Measurements from ENCODE around the gene MCRIP2. TPM values are rescaled to one million over a fixed set of nuclear protein-coding genes. Genes with fewer than 3 reads are reported as not detected.

MCRIP2 gene
- total and polyA plus RNA-seq, 2 of the 8 experiments (the other 6 are each of a cell fraction or from before 2014, with no cell fraction given), result 45.4 to 75.5 TPM

- H3K4me3 ChIP-seq (ENCODE audit: extremely low read depth in 1 of 4, insufficient read depth in 2 of 4, low read depth in 3 of 4, low read length in 4 of 4), result peak overlapping the region in 2 of 4 experiments; percentile 1 to 61; a peak in 3 of 8 replicates
- no peak for TF ChIP-seq EP300 (IDR thresholded peaks at IDR 0.05; ENCODE audit: borderline replicate concordance in 1 of 2, low read depth in 2 of 2, low read length in 2 of 2)
These were observed 11.8 kb upstream of the MCRIP2 start for GRCh38 chr16:629833-630248.

More at GRCh38 chr16:629833-630248, 11.8 kb upstream of the MCRIP2 start:
- H3K36me3 ChIP-seq (ENCODE audit: control insufficient read depth in 2 of 4, insufficient read depth in 4 of 4, low read length in 3 of 4), result peaks cover 0 to 25% (median 3%) of the 10 kb centered on the region in 4 experiments; a peak in 4 of 8 replicates
- no peaks in the 10 kb centered on the region for H3K27me3 ChIP-seq (replicated peaks in 1 of 4; ENCODE audit: control insufficient read depth in 3 of 4, extremely low read depth in 1 of 4, insufficient read depth in 3 of 4, low read length in 3 of 4)
- peak overlapping the region; percentile 63 for H4K91ac ChIP-seq (replicated peaks; ENCODE audit: insufficient read length, low read length)
- no peak overlapping the region for H3K23ac ChIP-seq (ENCODE audit: insufficient read length)
- peak overlapping the region; percentile 25; the same call in 1 of the 2 replicates for H2AK5ac ChIP-seq (ENCODE audit: low read depth, low read length)
- POLR2A ChIA-PET (ENCODE audit: partially characterized antibody), result interaction anchor here (0.8 to 1.6 kb wide), 6 partner anchors 8 to 40 kb away, joined by 3 to 11 read pairs (median 3); partner anchors contain the start of gene RAB40C
- H2AFZ ChIP-seq (ENCODE audit: low read length), result no peak overlapping the region
- peak overlapping the region; percentile 85; the same call in 1 of the 2 replicates for H2BK12ac ChIP-seq (ENCODE audit: low read depth, low read length)
- FAIRE-seq, result no peak
- H3K79me1 ChIP-seq (ENCODE audit: low read depth, low read length), result no peaks in the 10 kb centered on the region
- CTCF ChIA-PET (ENCODE audit: partially characterized antibody), result interaction anchor here (0.8 to 2.1 kb wide), 5 partner anchors 8 to 52 kb away, joined by 3 to 7 read pairs (median 5); no protein-coding TSS in a partner anchor
- peak overlapping the region; percentile 94; the same call in 1 of the 2 replicates for H2BK5ac ChIP-seq (ENCODE audit: low read depth, low read length)
- no peak overlapping the region for H3K56ac ChIP-seq (replicated peaks; ENCODE audit: insufficient read length, low read depth, low read length)
- peaks cover 2% of the 10 kb centered on the region; the same call in 1 of the 2 replicates for H3K23me2 ChIP-seq (ENCODE audit: low read depth, low read length)
- H3K4me1 ChIP-seq (replicated peaks in 1 of 4; ENCODE audit: control insufficient read depth in 3 of 4, insufficient read depth in 4 of 4, low read length in 3 of 4), result peaks cover 0 to 24% (median 19%) of the 10 kb centered on the region in 4 experiments; a peak in 6 of 7 replicates
- peak overlapping the region; percentile 96 for H3K18ac ChIP-seq (ENCODE audit: extremely low read depth, low read length)
- no peaks in the 10 kb centered on the region for H3K9me3 ChIP-seq (ENCODE audit: insufficient read depth in 2 of 2, low read depth in 1 of 2, low read length in 1 of 2)
- H3K79me2 ChIP-seq (ENCODE audit: control insufficient read depth in 1 of 2, insufficient read depth in 2 of 2, low read length in 2 of 2), result no peaks in the 10 kb centered on the region
- H3K14ac ChIP-seq (ENCODE audit: insufficient read length), result no peak overlapping the region
- H2BK20ac ChIP-seq (ENCODE audit: low read length), result no peak overlapping the region
- peak overlapping the region; percentile 63; the same call in 1 of the 2 replicates for H3K27ac ChIP-seq (ENCODE audit: low read depth, low read length)
- 56% methylated on average over 6 of the region's 11 CpGs; no CpG with 5 or more reads in 1 of the 2 experiments for WGBS, 2 experiments (ENCODE audit: extremely low coverage in 1 of 2, insufficient coverage in 1 of 2, insufficient read length in 1 of 2, insufficient replicate concordance in 2 of 2, low coverage in 1 of 2, low lambda C conversion rate in 2 of 2, missing lambda C conversion rate in 1 of 2)
- peak overlapping the region; percentile 79 to 88 for H3K4me2 ChIP-seq (ENCODE audit: insufficient read depth in 1 of 2, low read depth in 2 of 2, low read length in 2 of 2)
- H2BK15ac ChIP-seq (ENCODE audit: low read length), result peak overlapping the region; percentile 92; the same call in 1 of the 2 replicates
- peaks cover 3 to 10% of the 10 kb centered on the region in 2 experiments for H4K20me1 ChIP-seq (replicated peaks in 1 of 2; ENCODE audit: control insufficient read depth in 1 of 2, insufficient read depth in 2 of 2, low read length in 2 of 2)
- peak overlapping the region in 2 of 4 experiments; percentile 4 to 8; a peak in 1 of 7 replicates for H3K9ac ChIP-seq (replicated peaks in 1 of 4; ENCODE audit: extremely low read depth in 1 of 4, low read depth in 3 of 4, low read length in 3 of 4)
- peak overlapping the region; percentile 84 for H4K5ac ChIP-seq (ENCODE audit: insufficient read length, low read depth, low read length)
- H4K8ac ChIP-seq (ENCODE audit: extremely low read depth, insufficient read depth, low read length), result peak overlapping the region; percentile 66; the same call in 1 of the 2 replicates
- DNase-seq (ENCODE audit: low read depth in 1 of 2, low spot score in 2 of 2), result no peak
- H2BK120ac ChIP-seq (replicated peaks; ENCODE audit: low read depth, low read length), result peak overlapping the region; percentile 82
- peak overlapping the region; percentile 90 for H3K4ac ChIP-seq (replicated peaks; ENCODE audit: insufficient read length, low read depth, low read length)

All from H1 (cell line).